OCI-LY7 (cell line): ENCODE results near the gene KCTD13. TPM values are rescaled to one million over a fixed set of nuclear protein-coding genes. Genes with fewer than 3 reads are reported as not detected.
"Not testable (repeated sequence)": the region's sequence is repeated elsewhere in the genome, so short reads cannot be mapped to it uniquely, and the experiment has no call there.

ENCODE experiments used
- BruUV-seq: library from RNA; stranded (reverse); fragments of 400-500 nt; replicated peaks from 2 replicates; lab custom pipeline; 2021; lab: Mats Ljungman, UMichigan
- CTCF ChIA-PET: fragments of 300-600 bp; sonication (Branson Sonifier 250); formaldehyde crosslinking; loops from one replicate; lab custom pipeline; 2022; ENCODE audit warnings: antibody characterized with exemption; ENCODE audit not compliant: unreplicated experiment; lab: Charles Lee
- POLR2A ChIA-PET: fragments of 300-600 bp; sonication (Branson Sonifier 250); formaldehyde crosslinking; loops from one replicate; lab custom pipeline; 2022; ENCODE audit warnings: antibody characterized with exemption; lab: Charles Lee
- DNase-seq: peaks from one replicate; pipeline ENCODE4 v3.0.0-alpha.2; 2015; ENCODE audit warnings: low spot score
- H2AFZ ChIP-seq: fragments of 200-600 bp; sonication (generic), shearing (Covaris generic); 2 replicates; pipeline ENCODE4 v1.6.1; 2014; ENCODE audit warnings: mild to moderate bottlenecking, antibody characterized with exemption, low read length, moderate library complexity
- H3K27ac ChIP-seq: fragments of 200-600 bp; sonication (generic); 2 replicates; pipeline ENCODE4 v1.5.1; 2014; ENCODE audit warnings: mixed run types, low read depth, mild to moderate bottlenecking, moderate library complexity, low read length, inconsistent platforms; ENCODE audit not compliant: poor library complexity, severe bottlenecking
- H3K36me3 ChIP-seq: fragments of 200-600 bp; sonication (generic); 2 replicates; pipeline ENCODE4 v1.6.1; 2014; ENCODE audit warnings: mild to moderate bottlenecking, antibody characterized with exemption, low read length, moderate library complexity, mixed read lengths; ENCODE audit not compliant: insufficient read depth
- H3K4me1 ChIP-seq: fragments of 200-600 bp; sonication (generic); 2 replicates; pipeline ENCODE4 v1.5.1; 2014; ENCODE audit warnings: mild to moderate bottlenecking, low read length; ENCODE audit not compliant: insufficient read depth, poor library complexity, severe bottlenecking
- H3K4me2 ChIP-seq: fragments of 200-600 bp; sonication (generic); 2 replicates; pipeline ENCODE4 v1.6.1; 2014; ENCODE audit warnings: mild to moderate bottlenecking, low read length
- H3K4me3 ChIP-seq: fragments of 200-600 bp; sonication (generic); 2 replicates; pipeline ENCODE4 v1.5.1; 2014; ENCODE audit warnings: mild to moderate bottlenecking, low read depth, low read length; ENCODE audit not compliant: poor library complexity, severe bottlenecking
- H3K79me2 ChIP-seq: fragments of 200-600 bp; sonication (generic); 2 replicates; pipeline ENCODE4 v1.6.1; 2016; ENCODE audit warnings: low read depth, mild to moderate bottlenecking, low read length, moderate library complexity, mixed read lengths; ENCODE audit not compliant: insufficient read depth
- H3K9me2 ChIP-seq: fragments of 200-600 bp; sonication (generic); 2 replicates; pipeline ENCODE4 v1.6.1; 2016; ENCODE audit warnings: mild to moderate bottlenecking, low read length, mixed read lengths; ENCODE audit not compliant: insufficient read depth
- H3K9me3 ChIP-seq: fragments of 200-600 bp; sonication (generic); 2 replicates; pipeline ENCODE4 v1.6.1; 2014; ENCODE audit warnings: mild to moderate bottlenecking, mixed run types, low read length, mixed read lengths
- H4K20me1 ChIP-seq: fragments of 200-600 bp; sonication (generic); 2 replicates; pipeline ENCODE4 v1.6.1; 2014; ENCODE audit warnings: mild to moderate bottlenecking, antibody characterized with exemption, low read length, moderate library complexity, mixed read lengths; ENCODE audit not compliant: insufficient read depth
- EZH2phosphoT487 ChIP-seq: fragments of 200-600 bp; sonication (generic); IDR thresholded peaks from 2 replicates; pipeline ENCODE4 v1.6.1; 2018; ENCODE audit warnings: low read depth, borderline replicate concordance, mild to moderate bottlenecking, mixed run types, antibody characterized with exemption, low read length, moderate library complexity, mixed read lengths
- intact Hi-C: fragments of 100-400 bp; cut with micrococcal nuclease; formaldehyde crosslinking; loops from one replicate; pipeline ENCODE4 v1.10.0; 2022; ENCODE audit not compliant: unreplicated experiment
- total RNA-seq, 2 experiments: library from RNA; depleted of rRNA in 1 of 2; stranded (reverse); fragments of >200 nt in 1 of 2; shearing (Covaris generic) in 1 of 2; gene quantifications; 2 replicates each; pipeline ENCODE4 v1.2.3, GENCODE V29; 2014 to 2022
- TF ChIP-seq, protein P1 (sequence below): fragments of 200-600 bp; sonication (generic); conservative IDR thresholded peaks from 2 replicates; pipeline ENCODE4 v1.5.1; 2014; ENCODE audit warnings: mild to moderate bottlenecking, antibody characterized with exemption, low read length, moderate library complexity, mixed read lengths

Gene KCTD13
- total RNA-seq, 2 experiments from 2014 or later = 15.9 to 48.0 TPM

- H3K9me2 ChIP-seq = no peaks in the 10 kb centered on the region
- H2AFZ ChIP-seq = peak overlapping the region; percentile 73
- peaks cover 19% of the 10 kb centered on the region for H3K4me1 ChIP-seq
- POLR2A ChIA-PET = interaction anchor here (0.6 to 3.4 kb wide), 12 partner anchors 11 to 145 kb away, joined by 3 to 56 read pairs (median 4); partner anchors contain the start of genes HIRIP3, INO80E, KCTD13 and PAGR1
- no peaks in the 10 kb centered on the region for H3K79me2 ChIP-seq
- peak overlapping the region; percentile 56 for H3K27ac ChIP-seq
- intact Hi-C loops = no loop called here
- TSS peak; percentile 95 for BruUV-seq
- peak overlapping the region; percentile 75 for H3K4me3 ChIP-seq
- peak overlapping the region; percentile 95 for H3K4me2 ChIP-seq
- TF ChIP-seq EZH2phosphoT487 = no peak
- TF ChIP-seq, protein P1, sequence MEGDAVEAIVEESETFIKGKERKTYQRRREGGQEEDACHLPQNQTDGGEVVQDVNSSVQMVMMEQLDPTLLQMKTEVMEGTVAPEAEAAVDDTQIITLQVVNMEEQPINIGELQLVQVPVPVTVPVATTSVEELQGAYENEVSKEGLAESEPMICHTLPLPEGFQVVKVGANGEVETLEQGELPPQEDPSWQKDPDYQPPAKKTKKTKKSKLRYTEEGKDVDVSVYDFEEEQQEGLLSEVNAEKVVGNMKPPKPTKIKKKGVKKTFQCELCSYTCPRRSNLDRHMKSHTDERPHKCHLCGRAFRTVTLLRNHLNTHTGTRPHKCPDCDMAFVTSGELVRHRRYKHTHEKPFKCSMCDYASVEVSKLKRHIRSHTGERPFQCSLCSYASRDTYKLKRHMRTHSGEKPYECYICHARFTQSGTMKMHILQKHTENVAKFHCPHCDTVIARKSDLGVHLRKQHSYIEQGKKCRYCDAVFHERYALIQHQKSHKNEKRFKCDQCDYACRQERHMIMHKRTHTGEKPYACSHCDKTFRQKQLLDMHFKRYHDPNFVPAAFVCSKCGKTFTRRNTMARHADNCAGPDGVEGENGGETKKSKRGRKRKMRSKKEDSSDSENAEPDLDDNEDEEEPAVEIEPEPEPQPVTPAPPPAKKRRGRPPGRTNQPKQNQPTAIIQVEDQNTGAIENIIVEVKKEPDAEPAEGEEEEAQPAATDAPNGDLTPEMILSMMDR = no peak
- DNase-seq = no peak
- H3K9me3 ChIP-seq = no peaks in the 10 kb centered on the region
- H3K36me3 ChIP-seq = peaks cover 6% of the 10 kb centered on the region
- CTCF ChIA-PET = no interaction called here
- H4K20me1 ChIP-seq = no peaks in the 10 kb centered on the region
Observed at GRCh38 chr16:29961127-29961478, 35.1 kb upstream of the KCTD13 start.

GRCh38 chr16:29959821-29960220 is 33.8 kb upstream of the KCTD13 start:
- POLR2A ChIA-PET = interaction anchor here (0.7 to 3.4 kb wide), 4 partner anchors 13 to 109 kb away, joined by 3 to 56 read pairs (median 4); partner anchors contain the start of gene TAOK2
- CTCF ChIA-PET = not testable (repeated sequence)

DNA sequence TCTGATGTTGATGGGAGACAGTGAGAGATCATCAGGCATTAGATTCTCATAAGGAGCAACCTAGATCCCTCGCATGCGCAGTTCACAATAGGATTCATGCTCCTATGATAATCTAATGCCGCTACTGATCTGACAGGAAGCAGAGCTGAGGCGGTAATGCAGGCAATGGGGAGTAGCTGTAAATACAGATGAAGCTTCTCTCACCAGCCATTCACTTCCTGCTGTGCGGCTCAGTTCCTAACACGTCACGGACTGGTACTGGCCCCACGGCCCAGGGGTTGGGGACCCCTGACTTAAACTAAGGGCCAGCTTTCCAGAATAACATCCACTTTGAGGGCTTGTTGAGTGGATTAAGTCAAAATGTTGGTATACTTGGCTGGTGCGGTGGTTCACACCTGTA is 33.3 kb upstream of the KCTD13 start:
- no peaks in the 10 kb centered on the region for H3K36me3 ChIP-seq
- H3K4me2 ChIP-seq = no peak overlapping the region
- intact Hi-C loops = no loop called here
- H3K4me1 ChIP-seq = peaks cover 37% of the 10 kb centered on the region
- no peak overlapping the region for H3K4me3 ChIP-seq
- H3K9me2 ChIP-seq = no peaks in the 10 kb centered on the region
- CTCF ChIA-PET = no interaction called here
- H2AFZ ChIP-seq = no peak overlapping the region
- no peaks in the 10 kb centered on the region for H4K20me1 ChIP-seq
- BruUV-seq = no TSS peak
- TF ChIP-seq EZH2phosphoT487 = no peak
- TF ChIP-seq, protein P1 = no peak
- no peak overlapping the region for H3K27ac ChIP-seq
- POLR2A ChIA-PET = interaction anchor here (1.0 to 1.2 kb wide), 2 partner anchors 15 to 30 kb away, joined by 3 to 4 read pairs; partner anchors contain the start of gene TAOK2
- no peaks in the 10 kb centered on the region for H3K9me3 ChIP-seq
- no peaks in the 10 kb centered on the region for H3K79me2 ChIP-seq
- DNase-seq = no peak

More at GRCh38 chr16:29959821-29960220, 33.8 kb upstream of the KCTD13 start:
- H3K27ac ChIP-seq, DNase-seq, H2AFZ ChIP-seq, H4K20me1 ChIP-seq, H3K79me2 ChIP-seq, H3K4me3 ChIP-seq, H3K4me2 ChIP-seq, H3K36me3 ChIP-seq, H3K9me2 ChIP-seq, H3K9me3 ChIP-seq, BruUV-seq, intact Hi-C loops: not testable (repeated sequence)
- peaks cover 32% of the 10 kb centered on the region for H3K4me1 ChIP-seq
